ENCODE results near the gene MEGF9. TPM values are rescaled to one million over a fixed set of nuclear protein-coding genes. Genes with fewer than 3 reads are reported as not detected.

The MEGF9 gene
- total RNA-seq, 2 donors from 2014 or later: 3.4 to 3.8 TPM

GRCh38 chr9:120736881-120737280 lies 22.6 kb upstream of the MEGF9 start:
- no peaks in the 10 kb centered on the region for H3K36me3 Mint-ChIP-seq
- DNase-seq (ENCODE audit: low spot score in 2 of 2) (no peak), ATAC-seq (no peak)
- H3K9me3 Mint-ChIP-seq: no peaks in the 10 kb centered on the region
- no peak overlapping the region for H3K27ac Mint-ChIP-seq

GRCh38 chr9:120735415-120736126 lies 21.3 kb upstream of the MEGF9 start:
- H3K36me3 Mint-ChIP-seq: no peaks in the 10 kb centered on the region

GRCh38 chr9:120734607-120735410 lies 20.5 kb upstream of the MEGF9 start:
- H3K36me3 Mint-ChIP-seq: no peaks in the 10 kb centered on the region
- no peak for DNase-seq (ENCODE audit: low spot score in 2 of 2)
- no peaks in the 10 kb centered on the region for H3K9me3 Mint-ChIP-seq
- H3K27ac Mint-ChIP-seq: no peak overlapping the region
- ATAC-seq: no peak

More at GRCh38 chr9:120735415-120736126, 21.3 kb upstream of the MEGF9 start:
- Mint-ChIP-seq H3K27ac (no peak overlapping the region), H3K9me3 (no peaks in the 10 kb centered on the region)
- DNase-seq (ENCODE audit: low spot score in 2 of 2) (no peak), ATAC-seq (no peak)

- ATAC-seq: no peak
Measured at GRCh38 chr9:120733190-120733589, 18.9 kb upstream of the MEGF9 start.

GRCh38 chr9:120730654-120731514 lies 16.6 kb upstream of the MEGF9 start:
- H3K9me3 Mint-ChIP-seq: no peaks in the 10 kb centered on the region
- DNase-seq (ENCODE audit: low spot score in 2 of 2): no peak
- no peak overlapping the region for H3K27ac Mint-ChIP-seq
- no peak for ATAC-seq
- no peaks in the 10 kb centered on the region for H3K36me3 Mint-ChIP-seq

More at GRCh38 chr9:120733190-120733589, 18.9 kb upstream of the MEGF9 start:
- H3K27ac Mint-ChIP-seq: no peak overlapping the region
- H3K9me3 Mint-ChIP-seq: no peaks in the 10 kb centered on the region
- H3K36me3 Mint-ChIP-seq: no peaks in the 10 kb centered on the region
- DNase-seq (ENCODE audit: low spot score in 2 of 2): no peak

GRCh38 chr9:120729791-120730241 lies 15.5 kb upstream of the MEGF9 start:
- Mint-ChIP-seq H3K9me3 (no peaks in the 10 kb centered on the region), H3K27ac (no peak overlapping the region), H3K36me3 (no peaks in the 10 kb centered on the region)
- DNase-seq (ENCODE audit: low spot score in 2 of 2): no peak
- peak in 1 of 2 donors; percentile 33 for ATAC-seq

- Mint-ChIP-seq H3K9me3 (no peaks in the 10 kb centered on the region), H3K36me3 (no peaks in the 10 kb centered on the region), H3K27ac (no peak overlapping the region)
- DNase-seq (ENCODE audit: low spot score in 2 of 2) (no peak), ATAC-seq (peak; percentile 22 to 83)
Measured at GRCh38 chr9:120726484-120726883, 12.2 kb upstream of the MEGF9 start.

GRCh38 chr9:120725907-120726306 lies 11.6 kb upstream of the MEGF9 start:
- H3K9me3 Mint-ChIP-seq: no peaks in the 10 kb centered on the region
- DNase-seq (ENCODE audit: low spot score in 2 of 2) (no peak), ATAC-seq (no peak)
- no peak overlapping the region for H3K27ac Mint-ChIP-seq
- no peaks in the 10 kb centered on the region for H3K36me3 Mint-ChIP-seq

GRCh38 chr9:120724757-120725400 lies 10.6 kb upstream of the MEGF9 start:
- H3K36me3 Mint-ChIP-seq: no peaks in the 10 kb centered on the region
- ATAC-seq (no peak), DNase-seq (ENCODE audit: low spot score in 2 of 2) (no peak)
- H3K9me3 Mint-ChIP-seq: no peaks in the 10 kb centered on the region
- no peak overlapping the region for H3K27ac Mint-ChIP-seq

- no peaks in the 10 kb centered on the region for H3K36me3 Mint-ChIP-seq
- DNase-seq (ENCODE audit: low spot score in 2 of 2) (no peak), ATAC-seq (no peak)
- no peaks in the 10 kb centered on the region for H3K9me3 Mint-ChIP-seq
- no peak overlapping the region for H3K27ac Mint-ChIP-seq
Measured at GRCh38 chr9:120723565-120723964, 9.3 kb upstream of the MEGF9 start.

GRCh38 chr9:120720404-120720803 lies 6.1 kb upstream of the MEGF9 start:
- Mint-ChIP-seq H3K27ac (no peak overlapping the region), H3K36me3 (no peaks in the 10 kb centered on the region), H3K9me3 (no peaks in the 10 kb centered on the region)
- no peak for DNase-seq (ENCODE audit: low spot score in 2 of 2)
- ATAC-seq: no peak

- ATAC-seq: no peak
- Mint-ChIP-seq H3K27ac (no peak overlapping the region), H3K36me3 (peaks cover 0 to 3% of the 10 kb centered on the region in 2 donors), H3K9me3 (no peaks in the 10 kb centered on the region)
- no peak for DNase-seq (ENCODE audit: low spot score in 2 of 2)
Measured at GRCh38 chr9:120718316-120718715, 4.0 kb upstream of the MEGF9 start.

GRCh38 chr9:120717176-120717575 lies 2.9 kb upstream of the MEGF9 start:
- Mint-ChIP-seq H3K36me3 (peaks cover 0 to 5% of the 10 kb centered on the region in 2 donors), H3K9me3 (no peaks in the 10 kb centered on the region), H3K27ac (no peak overlapping the region)
- DNase-seq (ENCODE audit: low spot score in 2 of 2) (no peak), ATAC-seq (no peak)

- peaks cover 0 to 5% of the 10 kb centered on the region in 2 donors for H3K36me3 Mint-ChIP-seq
- ATAC-seq: no peak
- H3K27ac Mint-ChIP-seq: no peak overlapping the region
- no peak for DNase-seq (ENCODE audit: low spot score in 2 of 2)
- H3K9me3 Mint-ChIP-seq: no peaks in the 10 kb centered on the region
Measured at GRCh38 chr9:120716483-120716882, 2.2 kb upstream of the MEGF9 start.

- H3K27ac Mint-ChIP-seq: no peak overlapping the region
- H3K36me3 Mint-ChIP-seq: peaks cover 0 to 5% of the 10 kb centered on the region in 2 donors
- no peak for DNase-seq (ENCODE audit: low spot score in 2 of 2)
- no peaks in the 10 kb centered on the region for H3K9me3 Mint-ChIP-seq
- no peak for ATAC-seq
Measured at GRCh38 chr9:120715389-120715924, 1.2 kb upstream of the MEGF9 start.

GRCh38 chr9:120714846-120715388 lies 647 bp upstream of the MEGF9 start:
- Mint-ChIP-seq H3K9me3 (no peaks in the 10 kb centered on the region), H3K36me3 (peaks cover 0 to 5% of the 10 kb centered on the region in 2 donors), H3K27ac (peak overlapping the region in 1 of 2 donors; percentile 81)
- no peak for DNase-seq (ENCODE audit: low spot score in 2 of 2)
- peak in 1 of 2 donors; percentile 49 for ATAC-seq

Data from activated naive CD4-positive, alpha-beta T cell treated with anti-CD3 and anti-CD28 coated beads, Interleukin-2, amount 50 U/mL, for 72 hours (primary cell).